HG03575 (cell line): ENCODE measurements around the gene DDHD1.
"Not testable (repeated sequence)": the region's sequence is repeated elsewhere in the genome, so short reads cannot be mapped to it uniquely, and the experiment has no call there.

Experiments
- ATAC-seq: cut with Tn5 transposase; IDR thresholded peaks from one replicate; pipeline ENCODE4 v1.9.1; 2021; ENCODE audit not compliant: unreplicated experiment, insufficient number of reproducible peaks, low FRiP score; ENCODE audit errors: extremely low read depth

DDHD1 gene

DNA sequence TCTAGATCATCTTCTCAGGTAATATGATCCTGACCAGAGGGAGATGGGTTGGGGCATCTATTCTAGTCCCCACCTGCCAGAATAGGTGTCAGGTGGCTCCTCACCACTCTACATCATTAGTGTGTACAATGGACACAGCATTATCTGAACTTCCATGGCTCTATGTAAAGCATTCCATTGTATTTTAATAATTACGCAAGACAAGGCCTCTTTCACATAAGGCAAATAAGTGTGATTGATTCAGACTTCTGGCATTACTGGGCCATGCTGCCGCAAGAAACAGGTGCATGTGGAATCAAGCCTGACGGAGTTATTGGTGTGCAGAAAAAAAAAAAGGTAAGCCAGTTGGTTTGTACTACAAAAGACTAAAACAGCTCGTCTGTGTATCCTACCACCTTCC lies 3.1 kb upstream of the DDHD1 start:
- no peak for ATAC-seq

DNA sequence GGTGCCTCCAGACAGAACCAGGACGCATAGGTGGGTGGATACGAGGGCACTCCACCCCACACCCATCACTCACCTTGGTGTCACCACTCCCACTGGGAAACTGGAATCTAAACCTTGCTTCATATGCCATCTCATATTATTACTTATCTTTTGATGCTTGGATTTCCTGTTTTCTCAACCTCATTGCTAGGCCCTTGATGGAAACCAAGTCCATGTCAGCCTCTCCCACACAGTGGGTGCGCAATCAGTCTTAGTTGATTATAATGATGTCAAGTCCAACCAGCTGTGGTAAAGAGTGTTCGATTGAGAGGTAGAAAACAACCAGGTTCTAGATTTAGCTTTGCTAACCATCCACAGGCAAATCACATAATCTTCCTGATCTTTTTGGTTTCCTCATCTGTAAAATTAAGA lies 584 bp upstream of the DDHD1 start:
- no peak for ATAC-seq

DNA sequence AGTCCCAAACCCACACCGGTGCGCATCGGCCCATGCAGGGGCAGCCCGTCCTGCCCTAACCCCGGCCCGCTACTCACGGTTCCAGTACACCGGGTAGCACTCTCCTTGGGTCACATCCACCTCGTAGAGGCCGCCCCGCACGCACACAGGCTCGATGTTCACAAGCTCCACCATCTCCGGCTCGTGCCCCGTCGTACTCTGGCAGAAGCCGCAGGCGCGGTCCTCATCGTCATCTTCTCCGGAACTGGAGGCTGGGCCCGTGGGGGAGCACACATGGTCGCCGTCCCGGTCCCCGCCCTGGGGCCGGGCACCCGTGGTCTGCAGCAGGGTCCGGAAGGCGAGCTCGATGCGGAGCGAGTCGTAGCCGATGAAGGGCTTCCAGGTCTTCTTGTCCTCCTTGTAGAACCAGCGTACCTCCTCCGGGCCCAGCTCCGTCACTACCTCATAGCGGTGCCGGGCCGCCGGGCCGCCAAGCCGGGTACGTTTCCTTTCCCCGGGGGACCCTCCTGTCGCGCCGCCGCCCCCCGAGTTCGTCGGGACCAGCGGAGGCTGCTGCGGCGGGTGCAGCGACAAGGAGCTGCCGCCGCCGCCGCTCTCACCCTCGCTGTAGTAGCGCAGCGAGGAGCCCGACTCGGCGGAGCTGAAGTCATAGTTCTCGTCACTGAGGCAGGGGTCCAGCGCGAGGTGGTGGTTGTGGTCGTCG lies 788 bp downstream of the DDHD1 start:
- no peak for ATAC-seq

DNA sequence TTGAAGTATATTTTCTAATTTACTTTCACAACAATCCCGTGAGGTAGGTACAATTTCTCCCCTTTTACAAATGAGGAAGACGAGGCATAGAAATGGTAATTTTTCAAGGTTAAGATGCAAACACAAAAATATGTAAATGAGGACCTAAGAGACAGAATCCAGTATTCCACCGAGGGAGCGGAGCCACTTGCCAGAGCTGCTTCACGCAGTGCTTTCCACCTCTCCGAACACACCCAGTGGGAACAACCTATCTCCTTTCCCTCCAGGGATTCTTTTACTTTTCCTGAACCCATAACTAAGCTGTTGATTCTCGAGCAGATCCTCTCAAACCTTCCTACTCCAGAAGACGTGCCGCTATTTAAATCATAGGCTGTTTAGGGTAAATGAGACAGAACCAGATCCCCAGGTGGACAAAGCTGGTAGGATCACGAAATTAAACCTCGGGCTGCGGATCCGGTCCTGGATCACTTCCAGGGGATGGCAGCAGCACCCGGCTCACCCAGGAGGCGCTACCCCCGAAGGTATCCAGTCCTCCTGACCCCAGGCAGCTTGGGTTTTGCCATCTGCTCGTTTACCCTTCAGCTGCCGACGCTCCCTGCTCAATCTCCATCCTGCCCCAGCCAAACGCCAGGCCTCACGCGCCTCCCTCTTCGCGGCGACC lies 1.5 kb downstream of the DDHD1 start:
- ATAC-seq, result no peak

DNA sequence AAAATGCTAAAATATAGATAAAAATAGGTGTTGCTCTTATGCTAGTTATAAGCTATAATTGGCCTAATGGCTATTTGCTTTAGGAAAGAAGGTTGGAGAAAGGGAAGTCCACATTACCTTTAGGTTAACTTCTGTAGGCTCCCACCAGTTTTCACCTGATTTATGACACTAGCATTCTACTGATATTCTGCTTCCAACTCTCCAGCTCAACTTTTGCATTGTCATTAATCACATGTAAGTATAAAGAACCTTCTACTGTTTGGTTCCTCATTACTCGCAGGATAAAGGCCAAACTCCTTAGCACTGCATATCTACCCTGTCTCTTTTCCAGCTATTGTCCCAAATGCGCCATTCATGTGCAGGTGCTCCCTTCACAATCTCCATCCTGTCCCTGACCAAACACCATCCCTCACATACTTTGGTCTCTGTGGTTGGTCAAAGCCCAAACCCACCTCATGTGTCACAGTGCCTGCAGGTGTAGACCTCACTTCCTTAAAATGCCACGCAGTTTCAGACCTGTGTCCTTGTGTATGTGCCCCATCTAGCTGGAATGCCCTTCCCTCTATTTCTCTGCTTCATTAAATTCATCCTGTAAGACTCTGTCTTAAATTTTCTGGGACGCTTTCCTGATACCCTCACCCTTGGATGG lies 3.3 kb downstream of the DDHD1 start:
- ATAC-seq, result no peak

DNA sequence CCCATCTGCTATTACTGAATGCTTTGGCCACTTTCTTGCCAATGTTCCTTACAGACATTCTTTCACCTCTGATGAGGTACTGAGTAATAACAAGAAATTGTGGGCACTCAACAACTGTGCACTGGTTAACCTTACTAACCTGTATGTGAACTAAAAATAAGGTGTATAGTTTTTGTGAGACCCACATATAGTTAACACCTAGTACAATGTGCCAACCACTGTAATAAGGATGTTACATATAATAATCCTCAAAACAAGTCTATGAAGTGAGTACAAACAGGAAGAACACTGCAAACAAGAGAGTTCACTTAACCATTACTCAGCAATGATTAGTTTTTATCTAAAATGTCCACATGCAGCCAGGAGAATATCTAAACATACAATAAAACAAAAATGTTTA lies 4.5 kb downstream of the DDHD1 start:
- ATAC-seq, result no peak

DNA sequence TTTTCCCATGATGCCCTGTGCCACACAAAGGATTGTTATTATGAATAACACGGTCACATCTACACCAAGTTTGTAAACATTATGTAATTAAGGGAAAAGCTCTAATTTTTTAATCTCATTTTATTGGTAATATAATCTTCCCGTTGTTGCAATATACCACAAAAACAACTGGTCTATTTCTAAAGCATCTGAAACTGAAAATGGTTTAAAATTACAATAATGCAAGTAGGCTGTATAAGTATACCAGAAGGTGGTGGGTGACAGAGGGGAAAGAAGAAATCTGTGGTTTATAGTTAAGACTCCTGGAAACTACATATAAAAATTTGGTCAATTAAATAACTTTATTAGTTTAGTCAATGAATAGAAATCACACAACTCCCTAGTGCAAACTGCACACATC lies 5.2 kb downstream of the DDHD1 start:
- ATAC-seq, result no peak

DNA sequence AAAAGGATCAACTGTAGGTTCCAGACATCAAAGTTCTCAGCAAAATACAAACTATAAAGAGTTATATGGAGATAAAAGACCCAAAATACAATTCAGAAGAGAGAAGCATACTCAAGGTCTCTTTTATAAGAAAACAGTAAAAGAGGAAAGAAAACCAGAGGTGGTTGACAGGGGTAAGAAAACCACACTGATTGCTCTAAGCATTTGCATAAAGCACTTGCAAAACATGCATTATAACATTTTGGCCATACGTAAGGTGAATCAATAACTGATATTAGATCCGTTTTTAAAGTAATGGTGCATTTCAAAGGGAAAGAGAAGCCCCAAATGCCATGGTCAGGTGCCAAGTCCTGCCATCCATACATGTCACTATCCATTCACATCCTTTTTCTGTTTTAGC lies 5.9 kb downstream of the DDHD1 start:
- no peak for ATAC-seq

DNA sequence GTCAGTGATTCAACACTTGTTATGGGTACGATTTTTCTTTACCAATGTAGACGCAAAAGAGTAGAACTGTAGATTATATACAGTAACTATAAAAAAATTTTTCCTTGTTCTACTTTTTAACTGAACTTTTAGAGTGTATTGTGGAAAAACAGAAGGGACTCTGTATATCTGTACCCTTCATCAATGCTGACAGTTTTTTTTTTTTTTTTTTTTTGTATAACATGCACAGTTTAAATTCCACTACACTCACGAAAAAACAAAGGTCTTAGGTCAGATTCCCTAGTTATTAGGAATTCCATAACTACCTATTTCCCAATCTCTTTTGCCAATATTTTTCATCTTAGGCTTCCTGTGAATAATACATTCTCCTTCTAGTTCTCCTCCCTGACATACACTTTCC lies 6.4 kb downstream of the DDHD1 start:
- ATAC-seq, result no peak

DNA sequence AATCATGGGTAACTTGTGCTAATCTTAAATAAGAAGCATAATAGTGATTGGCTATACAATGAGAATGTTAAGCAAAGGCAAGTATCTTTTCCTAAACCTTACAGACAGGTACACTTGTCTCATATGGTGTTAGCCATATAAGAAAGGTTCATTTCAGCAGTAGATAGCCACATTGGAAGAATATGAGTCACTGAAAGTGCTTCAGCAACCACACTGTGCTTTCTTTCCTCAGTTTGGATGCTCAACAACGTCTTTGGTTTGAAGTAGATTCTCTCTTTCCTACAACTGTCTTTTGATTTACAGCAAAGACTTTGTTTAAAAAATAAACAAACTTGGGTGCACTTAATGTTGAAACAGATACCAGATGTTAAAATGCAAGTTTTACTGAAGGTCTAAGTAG lies 8.9 kb downstream of the DDHD1 start:
- peak; percentile 66 for ATAC-seq

DNA sequence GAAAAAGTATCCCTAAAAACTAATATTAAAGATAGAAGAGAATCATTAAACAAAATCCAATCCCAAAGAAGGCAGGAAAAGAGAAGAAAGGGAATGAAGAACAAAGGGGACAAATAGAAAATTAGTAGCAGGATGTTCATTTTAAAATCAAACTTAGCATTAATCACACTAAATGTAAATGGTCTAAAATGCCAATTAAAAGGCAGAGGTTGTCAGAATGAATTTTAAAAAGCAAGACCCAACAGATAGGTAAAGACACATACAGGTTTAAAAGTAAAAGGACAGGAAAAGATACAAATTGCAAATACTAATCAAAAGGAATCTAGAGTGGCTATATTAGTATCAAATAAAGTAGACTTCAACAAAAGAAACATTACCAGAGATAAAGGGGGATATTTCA lies 12.5 kb downstream of the DDHD1 start:
- no peak for ATAC-seq

DNA sequence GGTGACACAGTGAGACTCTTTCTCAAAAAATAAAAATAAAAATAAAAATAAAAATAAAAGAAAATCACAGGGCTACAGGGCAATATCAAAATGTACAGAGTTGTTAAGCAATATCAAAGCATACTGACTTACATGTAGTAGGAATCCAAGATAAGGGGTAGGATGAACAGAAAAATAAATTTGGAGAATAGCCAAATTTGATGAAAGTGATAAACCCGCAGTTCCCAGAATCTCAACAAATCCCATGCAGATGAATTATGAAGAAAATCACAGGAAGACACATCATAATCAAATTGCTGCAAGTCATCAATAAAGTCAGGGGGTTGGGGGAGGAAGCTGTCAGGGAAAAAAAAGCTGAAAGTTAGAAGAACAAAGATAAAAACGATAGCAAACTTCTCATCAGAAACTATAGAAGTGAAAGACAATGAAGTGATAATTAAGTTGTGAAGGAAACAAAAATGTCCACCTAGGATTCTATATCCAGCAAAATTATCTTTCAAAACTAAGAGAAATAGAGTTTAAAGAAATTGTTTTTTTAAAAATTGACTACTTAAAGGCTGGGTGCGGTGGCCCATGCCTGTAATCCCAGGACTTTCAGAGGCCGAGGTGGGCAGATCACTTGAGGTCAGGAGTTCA lies 15.4 kb downstream of the DDHD1 start:
- ATAC-seq, result no peak

DNA sequence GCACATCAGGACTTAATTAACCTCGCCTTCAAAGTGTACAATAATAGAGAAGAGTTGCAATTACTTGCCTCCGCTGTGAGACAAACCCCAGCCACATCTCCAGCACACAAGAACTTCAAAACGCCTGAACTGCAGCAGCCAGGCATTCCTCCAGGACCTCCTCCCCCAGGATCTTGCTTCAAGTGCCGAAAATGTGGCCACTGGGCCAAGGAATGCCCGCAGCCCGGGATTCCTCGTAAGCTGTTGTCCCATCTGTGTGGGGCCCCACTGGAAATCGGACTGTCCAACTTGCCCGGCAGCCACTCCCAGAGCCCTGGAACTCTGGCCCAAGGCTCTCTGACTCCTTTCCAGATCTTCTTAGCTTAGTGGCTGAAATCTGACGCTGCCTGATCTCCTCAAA lies 22.6 kb downstream of the DDHD1 start:
- ATAC-seq, result not testable (repeated sequence)

DNA sequence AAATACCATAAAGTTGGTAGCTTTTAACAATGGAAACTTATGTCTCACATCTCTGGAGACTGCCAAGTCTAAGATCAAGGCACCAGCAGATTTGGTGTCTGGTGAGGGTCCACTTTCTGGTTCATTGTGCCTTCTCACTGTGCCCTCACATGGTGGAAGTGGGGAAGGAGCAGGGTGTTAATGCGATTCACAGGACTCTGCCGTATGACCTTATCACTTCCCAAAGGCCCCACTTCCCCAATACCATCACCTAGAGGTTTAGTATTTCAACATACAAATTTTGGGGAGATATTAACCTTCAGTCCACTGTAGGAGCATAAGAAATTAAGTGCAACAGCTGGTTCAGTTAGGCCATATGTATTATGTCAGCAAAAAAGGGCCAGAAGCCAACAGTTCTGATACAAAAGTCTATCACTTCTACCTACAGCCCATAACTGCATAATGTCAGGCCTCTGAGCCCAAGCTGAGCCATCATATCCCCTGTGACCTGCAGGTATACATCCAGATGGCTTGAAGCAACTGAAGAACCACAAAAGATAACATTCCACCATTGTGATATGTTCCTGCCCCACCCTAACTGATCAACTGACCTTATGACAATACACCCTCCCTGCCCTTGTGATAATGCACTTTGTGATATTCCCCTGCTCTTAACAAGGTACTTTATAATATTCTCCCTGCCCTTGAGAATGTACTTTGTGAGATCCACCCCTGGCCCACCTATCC lies 24.7 kb downstream of the DDHD1 start:
- ATAC-seq, result no peak

DNA sequence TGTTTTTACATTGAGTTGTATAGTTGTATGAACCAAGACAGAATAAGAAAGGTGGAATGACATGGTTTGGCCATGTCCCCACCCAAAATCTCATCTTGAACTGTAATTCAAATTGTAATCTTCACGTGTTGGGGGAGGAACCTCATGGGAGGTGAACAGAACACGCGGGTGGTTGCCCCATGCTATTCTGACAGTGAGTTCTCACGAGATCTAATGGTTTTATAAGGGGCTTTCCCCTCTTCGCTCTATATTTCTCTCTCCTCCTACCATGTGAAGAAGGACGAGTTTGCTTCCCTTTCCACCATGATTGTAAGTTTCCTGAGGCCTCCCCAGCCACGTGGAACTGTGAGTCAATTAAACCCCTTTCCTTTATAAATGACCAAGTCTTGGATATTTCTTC lies 25.3 kb downstream of the DDHD1 start:
- no peak for ATAC-seq

DNA sequence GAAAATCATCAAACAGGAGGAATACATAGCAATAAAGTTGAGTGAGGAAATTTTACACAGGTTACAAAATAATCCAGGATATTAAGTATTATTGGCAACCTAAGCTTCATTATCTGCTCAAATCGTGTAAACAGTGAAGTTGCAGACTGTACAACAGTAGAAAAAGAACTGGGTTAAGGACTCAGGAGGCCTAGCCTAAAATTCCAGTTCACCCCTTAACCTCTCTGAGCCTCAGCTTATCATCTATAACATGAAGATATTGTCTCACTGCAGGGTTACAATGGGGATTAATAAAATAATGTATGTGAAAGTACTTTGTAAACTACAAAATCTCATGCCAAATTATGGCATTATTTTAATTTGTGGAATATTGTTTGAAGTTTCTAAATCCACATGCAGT lies 26.0 kb downstream of the DDHD1 start:
- no peak for ATAC-seq

DNA sequence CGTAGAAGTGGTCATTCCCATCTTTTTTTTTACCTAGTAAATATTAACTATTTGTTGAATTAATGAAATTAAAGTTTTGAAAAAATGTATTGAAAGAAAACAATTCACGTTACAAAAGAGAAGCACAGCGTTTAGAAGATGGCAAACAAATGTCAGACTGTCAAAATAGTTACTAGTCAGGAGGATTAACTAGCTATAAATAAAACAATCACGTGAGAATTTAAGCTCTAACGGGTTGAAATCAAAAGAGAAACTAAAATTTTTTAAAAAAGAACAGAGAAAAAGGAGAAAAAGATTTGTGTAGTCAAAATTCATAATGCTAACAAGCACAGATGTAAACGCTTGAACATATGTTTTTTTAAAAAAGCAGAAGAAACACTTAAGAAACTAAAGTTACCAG lies 26.4 kb downstream of the DDHD1 start:
- ATAC-seq, result no peak

DNA sequence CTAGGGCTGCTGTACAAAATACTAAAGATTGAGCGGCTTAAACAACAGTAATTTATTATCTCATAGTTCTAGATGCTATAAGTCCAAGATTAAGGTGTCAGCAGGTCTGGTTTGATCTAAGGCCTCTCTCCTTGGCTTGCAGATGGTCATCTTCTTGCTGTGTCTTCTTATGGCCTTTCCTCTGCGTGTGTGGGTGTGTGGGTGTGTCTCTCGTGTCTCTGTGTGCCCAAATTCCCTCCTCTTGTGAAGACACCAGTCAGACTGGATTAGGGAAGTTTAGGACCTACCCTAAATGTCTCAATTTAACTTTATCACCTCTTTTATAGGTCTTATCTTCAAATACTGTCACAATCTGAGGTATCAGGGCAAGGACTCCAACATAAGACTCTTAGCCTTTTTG lies 28.3 kb downstream of the DDHD1 start:
- ATAC-seq, result no peak

DNA sequence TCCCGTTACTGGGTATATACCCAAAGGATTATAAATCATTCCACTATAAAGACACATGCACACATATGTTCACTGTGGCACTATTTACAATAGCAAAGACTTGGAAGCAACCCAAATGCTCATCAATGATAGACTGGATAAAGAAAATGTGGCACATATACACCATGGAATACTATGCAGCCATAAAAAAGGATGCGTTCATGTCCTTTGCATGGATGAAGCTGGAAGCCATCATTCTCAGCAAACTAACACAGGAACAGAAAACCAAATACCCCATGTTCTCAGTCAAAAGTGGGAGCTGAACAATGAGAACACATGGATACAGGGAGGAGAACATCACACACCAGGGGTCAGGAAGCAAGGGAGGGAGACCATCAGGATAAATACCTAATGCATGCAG lies 31.7 kb downstream of the DDHD1 start:
- ATAC-seq, result not testable (repeated sequence)
